HCT116 (cell line): ENCODE measurements around the gene LASP1. TPM values are rescaled to one million over a fixed set of nuclear protein-coding genes. Genes with fewer than 3 reads are reported as not detected.

ENCODE experiments used
- ATAC-seq: fragments of 200-7000 bp; cut with Tn5 transposase; 2 replicates; pipeline ENCODE4 v1.9.1; 2020; ENCODE audit warnings: mild to moderate bottlenecking, moderate library complexity
- BruUV-seq: library from RNA; stranded (reverse); fragments of 400-500 nt; replicated peaks from 2 replicates; lab custom pipeline; 2021; lab: Mats Ljungman, UMichigan
- CTCF ChIA-PET: fragments of 300-600 bp; sonication (Branson Sonifier 250); formaldehyde crosslinking; loops from one replicate; lab custom pipeline; 2021; ENCODE audit warnings: antibody characterized with exemption; lab: Charles Lee
- POLR2A ChIA-PET: fragments of 300-600, 350-600 bp; sonication (Branson Sonifier 250); formaldehyde crosslinking; loops from one replicate; lab custom pipeline; 2021; ENCODE audit warnings: antibody characterized with exemption; lab: Charles Lee
- RAD21 ChIA-PET, 2 experiments: fragments of 300-600 bp; sonication (Branson Sonifier 250); formaldehyde crosslinking; loops; one replicate each; lab custom pipeline; 2023; ENCODE audit warnings: low total read pairs in 2 of 2; ENCODE audit not compliant: uncharacterized antibody in 2 of 2, unreplicated experiment in 2 of 2, low non-redundant PET in 1 of 2; lab: Charles Lee
- DNase-seq: peaks from one replicate; pipeline ENCODE4 v3.0.0-alpha.2; 2010; ENCODE audit warnings: low read depth, low spot score
- H2AFZ ChIP-seq: fragments of 200-600 bp; shearing (Covaris generic), sonication (generic); 2 replicates; pipeline ENCODE4 v1.6.1; 2017; ENCODE audit warnings: low read depth, mixed run types, mixed read lengths, antibody characterized with exemption, low read length; ENCODE audit not compliant: poor library complexity, severe bottlenecking
- H3K27ac ChIP-seq: 2 replicates; pipeline ENCODE4 v1.5.1; 2012; ENCODE audit warnings: low read depth, low read length
- H3K27me3 ChIP-seq: fragments of 200-600 bp; sonication (generic); 2 replicates; pipeline ENCODE4 v1.6.1; 2016; ENCODE audit warnings: mixed run types, low read length, mixed read lengths; ENCODE audit not compliant: insufficient read depth
- H3K36me3 ChIP-seq, 2 experiments: fragments of 200-500 bp in 1 of 2; fragments of 200-600 bp in 1 of 2; sonication (Bioruptor generic) in 1 of 2; sonication (generic) in 1 of 2; 2 replicates each; pipeline versions ENCODE4 v1.5.1 to v1.6.1; 2014 to 2016; ENCODE audit warnings: low read length in 2 of 2, inconsistent platforms in 1 of 2, mixed read lengths in 1 of 2, mixed run types in 1 of 2; ENCODE audit not compliant: insufficient read depth in 2 of 2, control insufficient read depth in 1 of 2
- H3K4me1 ChIP-seq, 2 experiments: fragments of 200-600 bp in 1 of 2; sonication (generic) in 1 of 2; 2 replicates each; pipeline versions ENCODE4 v1.5.1 to v1.6.1; 2012 to 2017; ENCODE audit warnings: low read length in 2 of 2, inconsistent platforms in 1 of 2, mild to moderate bottlenecking in 1 of 2, mixed read lengths in 1 of 2, mixed run types in 1 of 2, moderate library complexity in 1 of 2; ENCODE audit not compliant: insufficient read depth in 2 of 2, control insufficient read depth in 1 of 2
- H3K4me2 ChIP-seq: fragments of 200-600 bp; sonication (generic); 2 replicates; pipeline ENCODE4 v1.6.1; 2017; ENCODE audit warnings: mixed run types, low read length, mixed read lengths
- H3K4me3 ChIP-seq, 2 experiments: fragments of 200-600 bp in 1 of 2; sonication (generic) in 1 of 2; replicated peaks in 1 of 2; 2 replicates each; pipeline ENCODE4 v1.5.1; 2011 to 2016; ENCODE audit warnings: low read length in 2 of 2, control low read depth in 1 of 2, low read depth in 1 of 2, mild to moderate bottlenecking in 1 of 2, mixed read lengths in 1 of 2, mixed run types in 1 of 2
- H3K79me2 ChIP-seq: fragments of 200-600 bp; sonication (generic); 2 replicates; pipeline ENCODE4 v1.6.1; 2017; ENCODE audit warnings: mild to moderate bottlenecking, mixed run types, low read length, moderate library complexity, mixed read lengths; ENCODE audit not compliant: insufficient read depth
- H3K9ac ChIP-seq: fragments of 200-600 bp; sonication (generic); 2 replicates; pipeline ENCODE4 v1.6.1; 2016; ENCODE audit warnings: low read length, mixed read lengths
- H3K9me2 ChIP-seq: fragments of 200-600 bp; sonication (generic), shearing (Covaris generic); 2 replicates; pipeline ENCODE4 v1.6.1; 2017; ENCODE audit warnings: mixed run types, mild to moderate bottlenecking, moderate library complexity; ENCODE audit not compliant: insufficient read depth
- H3K9me3 ChIP-seq, 2 experiments: fragments of 200-500 bp in 1 of 2; fragments of 200-600 bp in 1 of 2; sonication (Bioruptor generic) in 1 of 2; sonication (generic) in 1 of 2; 2 replicates each; pipeline ENCODE4 v1.6.1; 2014 to 2017; ENCODE audit warnings: low read length in 2 of 2, mixed read lengths in 2 of 2, inconsistent platforms in 1 of 2, low read depth in 1 of 2, mild to moderate bottlenecking in 1 of 2, mixed run types in 1 of 2, moderate library complexity in 1 of 2; ENCODE audit not compliant: control insufficient read depth in 1 of 2, insufficient read depth in 1 of 2
- H4K20me1 ChIP-seq: fragments of 200-600 bp; sonication (generic), shearing (Covaris generic); 2 replicates; pipeline ENCODE4 v1.6.1; 2017; ENCODE audit warnings: mixed run types, mild to moderate bottlenecking, moderate library complexity; ENCODE audit not compliant: insufficient read depth
- ATF3 ChIP-seq: IDR thresholded peaks from 2 replicates; pipeline ENCODE4 v1.6.1; 2012
- CTCF ChIP-seq, 3 experiments: fragments of 200-600 bp in 1 of 3; sonication (generic) in 1 of 3; IDR thresholded peaks in 2 of 3; conservative IDR thresholded peaks in 1 of 3; 2 replicates each; pipeline ENCODE4 v1.5.1; 2012 to 2017; ENCODE audit warnings: low read depth in 2 of 3, low read length in 2 of 3, antibody characterized with exemption in 1 of 3, borderline replicate concordance in 1 of 3, control low read depth in 1 of 3, mild to moderate bottlenecking in 1 of 3, mixed read lengths in 1 of 3, mixed run types in 1 of 3, moderate library complexity in 1 of 3; ENCODE audit not compliant: insufficient read depth in 1 of 3
- EGR1 ChIP-seq: IDR thresholded peaks from 2 replicates; pipeline ENCODE4 v1.6.1; 2012; ENCODE audit warnings: low read depth
- ELF1 ChIP-seq: IDR thresholded peaks from 2 replicates; pipeline ENCODE4 v1.6.1; 2012; ENCODE audit warnings: low read depth, borderline replicate concordance
- EZH2 ChIP-seq: fragments of 200-600 bp; sonication (generic); IDR thresholded peaks from 2 replicates; pipeline ENCODE4 v1.6.1; 2017; ENCODE audit warnings: antibody characterized with exemption, mixed run types
- EZH2phosphoT487 ChIP-seq: fragments of 200-600 bp; IDR thresholded peaks from 2 replicates; pipeline ENCODE4 v1.6.1; 2018; ENCODE audit warnings: antibody characterized with exemption, borderline replicate concordance
- MAX ChIP-seq: IDR thresholded peaks from 2 replicates; pipeline ENCODE4 v1.6.1; 2012
- POLR2A ChIP-seq: IDR thresholded peaks from 2 replicates; pipeline ENCODE4 v1.7.0; 2011; ENCODE audit warnings: borderline replicate concordance; ENCODE audit not compliant: insufficient read depth, insufficient read length; ENCODE audit errors: extremely low read depth
- RAD21 ChIP-seq: IDR thresholded peaks from 2 replicates; pipeline ENCODE4 v1.6.1; 2012; ENCODE audit warnings: low read depth, mild to moderate bottlenecking
- REST ChIP-seq: IDR thresholded peaks from 2 replicates; pipeline ENCODE4 v1.6.1; 2012; ENCODE audit warnings: low read depth
- SP1 ChIP-seq: IDR thresholded peaks from 2 replicates; pipeline ENCODE4 v1.6.1; 2012; ENCODE audit warnings: low read depth
- TCF7L2 ChIP-seq: IDR thresholded peaks from 2 replicates; pipeline ENCODE4 v1.7.0; 2011; ENCODE audit warnings: borderline replicate concordance, inconsistent platforms; ENCODE audit not compliant: insufficient read depth, insufficient read length; ENCODE audit errors: extremely low read depth
- ZBTB33 ChIP-seq: IDR thresholded peaks from 2 replicates; pipeline ENCODE4 v1.6.1; 2011; ENCODE audit warnings: mild to moderate bottlenecking, low read length, moderate library complexity; ENCODE audit not compliant: insufficient replicate concordance; ENCODE audit errors: extremely low read depth
- intact Hi-C: fragments of 100-400 bp; cut with micrococcal nuclease; formaldehyde crosslinking; loops from 2 replicates; pipeline ENCODE4 v1.10.0; 2022
- total RNA-seq: library from RNA; stranded (reverse); gene quantifications from one replicate; pipeline ENCODE4 v1.2.1, GENCODE V29; 2021; ENCODE audit not compliant: unreplicated experiment

LASP1 gene
- total RNA-seq, 1 experiment from 2014 or later, result 149 TPM

- 0 out of 2 replicates have a peak, but pooled peaks have one; percentile 30 for TF ChIP-seq MAX
- TF ChIP-seq EGR1, result no peak
- TF ChIP-seq ZBTB33, result peak; percentile 48
- TF ChIP-seq SP1, result peak; percentile 8; the same call in 1 of the 2 replicates
- TF ChIP-seq TCF7L2, result no peak
- TF ChIP-seq POLR2A, result no peak
- TF ChIP-seq RAD21, result 0 out of 2 replicates have a peak, but pooled peaks have one; percentile 9
- TF ChIP-seq, all 23 proteins: peak for 8
Observed at GRCh38 chr17:38868817-38869525, 887 bp upstream of the LASP1 start (continued).

GRCh38 chr17:38870259-38871165 is 654 bp downstream of the LASP1 start:
- Histone ChIP-seq H3K4me3 (peak overlapping the region; percentile 83 to 98), H3K27me3 (no peaks in the 10 kb centered on the region), H3K27ac (peak overlapping the region; percentile 97), H2AFZ (no peak overlapping the region), H3K9ac (peak overlapping the region; percentile 74), H3K4me1 (peaks cover 60 to 85% of the 10 kb centered on the region in 2 experiments), H3K79me2 (peaks cover 53% of the 10 kb centered on the region), H3K9me2 (no peaks in the 10 kb centered on the region), H4K20me1 (no peaks in the 10 kb centered on the region), H3K4me2 (peak overlapping the region; percentile 85), H3K9me3 (no peaks in the 10 kb centered on the region), H3K36me3 (no peaks in the 10 kb centered on the region)
- ATAC-seq, result peak; percentile 33
- intact Hi-C loops, result no loop called here
- ChIA-PET CTCF (interaction anchor here (0.6 to 1.8 kb wide), 6 partner anchors 9 to 282 kb away, joined by 3 to 5 read pairs (median 4); partner anchors contain the start of gene RPL23), POLR2A (interaction anchor here (0.6 to 3.6 kb wide), 17 partner anchors 8 to 308 kb away, joined by 3 to 46 read pairs (median 4); partner anchors contain the start of genes CWC25 and RPL23), RAD21 (interaction anchor here in 1 of 2 experiments (0.7 kb wide), 1 partner anchor 93 kb away, joined by 3 read pairs; no protein-coding TSS in a partner anchor)
- BruUV-seq, result TSS peak; percentile 50
- no peak for DNase-seq
- TF ChIP-seq EZH2phosphoT487, result no peak
- no peak for TF ChIP-seq REST
- TF ChIP-seq EZH2, result no peak
- no peak for TF ChIP-seq ATF3
- TF ChIP-seq ELF1, result no peak
- no peak for TF ChIP-seq EGR1
- TF ChIP-seq CTCF (IDR thresholded peaks at IDR 0.05 in 2 of 3, conservative IDR thresholded peaks at IDR 0.05 in 1 of 3; ENCODE audit: borderline replicate concordance in 1 of 3, insufficient read depth in 1 of 3, low read depth in 2 of 3, low read length in 2 of 3), result no peak
